ENCODE data around the gene GON4L. TPM values are rescaled to one million over a fixed set of nuclear protein-coding genes. Genes with fewer than 3 reads are reported as not detected.
A peak's percentile ranks its signal among the peaks of the same experiment; 100 is the strongest.
"Not testable (repeated sequence)": the region's sequence is repeated elsewhere in the genome, so short reads cannot be mapped to it uniquely, and the experiment has no call there.

GON4L gene
- total RNA-seq, 1 experiment from 2014 or later = 67.1 TPM

DNA sequence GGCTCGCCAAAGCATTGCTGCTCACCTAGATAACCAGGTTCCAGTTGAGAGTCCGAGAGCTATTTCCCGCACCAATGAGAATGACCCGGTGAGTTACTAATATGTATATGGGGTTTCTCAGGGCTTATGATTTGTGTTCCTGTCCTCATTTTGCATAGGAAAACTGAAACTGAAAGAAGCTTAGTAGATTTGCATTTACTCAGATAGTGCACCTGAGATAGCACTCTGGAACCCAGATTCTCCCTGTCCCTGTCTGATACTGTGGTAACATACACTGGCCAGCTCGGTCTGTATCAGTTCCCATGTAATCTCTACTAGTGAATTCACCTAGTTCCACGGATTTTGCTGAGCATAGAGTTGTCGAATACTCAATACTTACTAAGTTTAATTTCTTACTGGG, 140.0 kb downstream of the GON4L start:
- Mint-ChIP-seq H3K4me3 (ENCODE audit: low read depth, unreplicated experiment) (no peak overlapping the region), H3K36me3 (ENCODE audit: insufficient read depth, unreplicated experiment) (peaks cover 51% of the 10 kb centered on the region), H3K4me1 (ENCODE audit: low read depth, unreplicated experiment) (no peaks in the 10 kb centered on the region), H3K9me3 (ENCODE audit: low read depth, unreplicated experiment) (no peaks in the 10 kb centered on the region), H3K27ac (ENCODE audit: unreplicated experiment) (no peak overlapping the region), H3K27me3 (ENCODE audit: unreplicated experiment) (no peaks in the 10 kb centered on the region)
- CTCF ChIA-PET = interaction anchor here (0.5 kb wide), 1 partner anchor 466 kb away, joined by 3 read pairs; no protein-coding TSS in a partner anchor
- intact Hi-C loops (cut with micrococcal nuclease; ENCODE audit: unreplicated experiment) = no loop called here
- no peak for DNase-seq
- no TSS peak for BruUV-seq (replicated peaks)
- TF ChIP-seq, protein P1, sequence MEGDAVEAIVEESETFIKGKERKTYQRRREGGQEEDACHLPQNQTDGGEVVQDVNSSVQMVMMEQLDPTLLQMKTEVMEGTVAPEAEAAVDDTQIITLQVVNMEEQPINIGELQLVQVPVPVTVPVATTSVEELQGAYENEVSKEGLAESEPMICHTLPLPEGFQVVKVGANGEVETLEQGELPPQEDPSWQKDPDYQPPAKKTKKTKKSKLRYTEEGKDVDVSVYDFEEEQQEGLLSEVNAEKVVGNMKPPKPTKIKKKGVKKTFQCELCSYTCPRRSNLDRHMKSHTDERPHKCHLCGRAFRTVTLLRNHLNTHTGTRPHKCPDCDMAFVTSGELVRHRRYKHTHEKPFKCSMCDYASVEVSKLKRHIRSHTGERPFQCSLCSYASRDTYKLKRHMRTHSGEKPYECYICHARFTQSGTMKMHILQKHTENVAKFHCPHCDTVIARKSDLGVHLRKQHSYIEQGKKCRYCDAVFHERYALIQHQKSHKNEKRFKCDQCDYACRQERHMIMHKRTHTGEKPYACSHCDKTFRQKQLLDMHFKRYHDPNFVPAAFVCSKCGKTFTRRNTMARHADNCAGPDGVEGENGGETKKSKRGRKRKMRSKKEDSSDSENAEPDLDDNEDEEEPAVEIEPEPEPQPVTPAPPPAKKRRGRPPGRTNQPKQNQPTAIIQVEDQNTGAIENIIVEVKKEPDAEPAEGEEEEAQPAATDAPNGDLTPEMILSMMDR (IDR thresholded peaks at IDR 0.05; ENCODE audit: unreplicated experiment) = no peak

DNA sequence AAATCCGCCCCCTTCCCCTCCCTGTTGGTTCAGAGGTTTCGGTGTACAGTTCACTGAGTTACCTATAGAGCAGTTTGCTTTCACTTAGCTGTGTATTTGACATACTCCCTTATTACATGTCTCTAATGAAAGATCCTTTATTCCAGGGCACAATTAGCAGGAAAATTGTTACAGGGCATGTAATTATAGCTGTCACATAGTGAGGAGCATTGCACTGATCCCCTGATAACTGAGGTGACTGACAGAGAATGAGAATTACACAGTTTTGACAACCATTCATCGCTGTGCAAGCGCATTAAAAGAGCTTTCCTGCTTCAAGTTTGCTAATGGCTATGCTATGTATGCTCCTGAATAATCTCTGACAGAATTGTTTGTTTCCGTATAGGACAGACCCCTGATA, 141.2 kb downstream of the GON4L start:
- BruUV-seq (replicated peaks) = no TSS peak
- intact Hi-C loops (cut with micrococcal nuclease; ENCODE audit: unreplicated experiment) = no loop called here
- Mint-ChIP-seq H3K9me3 (ENCODE audit: low read depth, unreplicated experiment) (no peaks in the 10 kb centered on the region), H3K4me3 (ENCODE audit: low read depth, unreplicated experiment) (no peak overlapping the region), H3K27me3 (ENCODE audit: unreplicated experiment) (no peaks in the 10 kb centered on the region), H3K4me1 (ENCODE audit: low read depth, unreplicated experiment) (no peaks in the 10 kb centered on the region), H3K36me3 (ENCODE audit: insufficient read depth, unreplicated experiment) (peaks cover 49% of the 10 kb centered on the region), H3K27ac (ENCODE audit: unreplicated experiment) (no peak overlapping the region)
- TF ChIP-seq, protein P1 (IDR thresholded peaks at IDR 0.05; ENCODE audit: unreplicated experiment) = no peak
- DNase-seq = no peak
- CTCF ChIA-PET = interaction anchor here (0.5 to 0.6 kb wide), 2 partner anchors 51 to 384 kb away, joined by 3 to 4 read pairs; no protein-coding TSS in a partner anchor

DNA sequence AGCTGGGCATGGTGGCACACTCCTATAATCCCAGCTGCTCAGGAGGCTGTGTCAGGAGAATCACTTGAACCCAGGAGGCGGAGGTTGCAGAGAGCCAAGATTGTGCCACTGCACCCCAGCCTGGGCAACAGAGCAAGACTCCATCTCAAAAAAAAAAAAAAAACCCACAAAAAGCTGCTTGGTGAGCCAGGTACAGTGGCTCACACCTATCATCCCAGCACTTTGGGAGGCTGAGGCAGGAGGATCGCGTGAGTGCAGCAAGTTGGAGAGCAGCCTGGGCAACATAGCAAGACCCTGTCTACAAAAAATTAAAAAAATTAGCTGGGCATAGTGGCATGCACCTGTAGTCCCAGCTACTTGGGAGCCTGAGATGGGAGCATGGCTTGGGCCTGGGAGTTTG, 142.0 kb downstream of the GON4L start:
- H3K27me3 Mint-ChIP-seq (ENCODE audit: unreplicated experiment); BruUV-seq (replicated peaks); intact Hi-C loops (cut with micrococcal nuclease; ENCODE audit: unreplicated experiment); H3K9me3 Mint-ChIP-seq (ENCODE audit: low read depth, unreplicated experiment); DNase-seq; H3K4me3 Mint-ChIP-seq (ENCODE audit: low read depth, unreplicated experiment); H3K27ac Mint-ChIP-seq (ENCODE audit: unreplicated experiment); H3K4me1 Mint-ChIP-seq (ENCODE audit: low read depth, unreplicated experiment): not testable (repeated sequence)
- H3K36me3 Mint-ChIP-seq (ENCODE audit: insufficient read depth, unreplicated experiment) = peaks cover 47% of the 10 kb centered on the region
- CTCF ChIA-PET = interaction anchor here (0.5 to 0.6 kb wide), 2 partner anchors 51 to 616 kb away, joined by 3 to 8 read pairs; no protein-coding TSS in a partner anchor

DNA sequence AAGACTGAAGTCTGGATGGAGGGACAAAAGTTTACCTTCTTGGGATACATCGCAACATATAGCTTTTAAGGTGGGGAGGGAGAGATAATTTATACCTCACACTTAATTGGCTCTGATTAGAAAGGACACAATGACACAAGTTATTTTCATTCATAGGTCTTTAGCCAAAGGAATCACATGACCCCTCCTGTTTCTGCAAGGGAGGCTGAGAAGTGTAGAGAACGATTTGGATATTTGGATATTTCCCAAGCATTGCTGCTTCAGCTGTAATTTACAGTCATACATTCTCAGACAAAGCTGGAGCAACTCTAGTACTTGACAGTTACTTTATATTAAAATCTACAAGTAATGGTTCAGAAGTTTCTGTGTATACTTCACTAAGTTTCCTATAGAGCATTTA, 143.9 kb downstream of the GON4L start:
- BruUV-seq (replicated peaks) = no TSS peak
- no peak overlapping the region for H3K27ac Mint-ChIP-seq (ENCODE audit: unreplicated experiment)

DNA sequence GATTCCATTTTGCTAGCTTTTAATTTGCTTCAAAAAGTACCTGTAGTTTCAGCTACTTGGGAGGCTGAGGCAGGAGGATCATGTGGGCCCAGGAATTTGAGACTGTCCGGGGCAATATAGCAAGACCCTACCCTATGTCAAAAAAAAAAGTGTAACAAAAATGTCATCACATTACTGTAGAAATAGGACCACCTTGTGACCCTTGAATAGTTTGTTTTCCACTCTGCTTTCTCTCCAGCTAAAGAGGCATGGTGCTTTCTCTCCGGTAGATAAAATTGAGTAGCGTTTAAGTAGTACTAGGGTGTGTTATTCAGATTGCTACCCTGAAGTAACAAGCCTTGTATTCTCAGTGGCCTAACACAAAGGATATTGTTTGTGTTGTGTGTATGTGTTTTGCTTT, 144.4 kb downstream of the GON4L start:
- H3K4me1 Mint-ChIP-seq (ENCODE audit: low read depth, unreplicated experiment); CTCF ChIA-PET; intact Hi-C loops (cut with micrococcal nuclease; ENCODE audit: unreplicated experiment); DNase-seq; BruUV-seq (replicated peaks); H3K9me3 Mint-ChIP-seq (ENCODE audit: low read depth, unreplicated experiment); H3K27me3 Mint-ChIP-seq (ENCODE audit: unreplicated experiment); H3K27ac Mint-ChIP-seq (ENCODE audit: unreplicated experiment); H3K4me3 Mint-ChIP-seq (ENCODE audit: low read depth, unreplicated experiment): not testable (repeated sequence)
- TF ChIP-seq, protein P1 (IDR thresholded peaks at IDR 0.05; ENCODE audit: unreplicated experiment) = peak; percentile 16
- peaks cover 46% of the 10 kb centered on the region for H3K36me3 Mint-ChIP-seq (ENCODE audit: insufficient read depth, unreplicated experiment)

More for the DNA sequence above, 143.9 kb downstream of the GON4L start:
- intact Hi-C loops (cut with micrococcal nuclease; ENCODE audit: unreplicated experiment) = no loop called here
- DNase-seq = no peak
- CTCF ChIA-PET = no interaction called here
- Mint-ChIP-seq H3K9me3 (ENCODE audit: low read depth, unreplicated experiment) (no peaks in the 10 kb centered on the region), H3K4me3 (ENCODE audit: low read depth, unreplicated experiment) (no peak overlapping the region), H3K36me3 (ENCODE audit: insufficient read depth, unreplicated experiment) (peaks cover 49% of the 10 kb centered on the region), H3K4me1 (ENCODE audit: low read depth, unreplicated experiment) (no peaks in the 10 kb centered on the region), H3K27me3 (ENCODE audit: unreplicated experiment) (no peaks in the 10 kb centered on the region)
- TF ChIP-seq, protein P1 (IDR thresholded peaks at IDR 0.05; ENCODE audit: unreplicated experiment) = no peak

DNA sequence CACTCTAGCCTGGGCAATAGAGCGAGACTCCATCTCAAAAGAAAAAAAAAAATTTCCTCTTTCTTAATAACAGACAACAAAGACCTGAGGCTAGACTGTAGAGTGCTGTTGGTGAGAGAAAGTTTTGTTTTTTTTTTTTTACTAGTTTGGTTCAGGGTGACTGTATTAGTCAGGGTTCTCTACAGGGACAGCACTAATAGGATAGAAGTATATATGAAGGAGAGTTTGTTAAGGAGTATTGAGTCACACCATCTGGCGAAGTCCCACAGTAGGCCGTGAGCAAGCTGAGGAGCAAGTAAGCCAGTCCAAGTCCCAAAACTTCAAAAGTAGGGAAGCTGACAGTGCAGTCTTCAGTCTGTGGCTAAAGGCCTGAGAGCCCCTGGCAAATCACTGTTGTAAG, 145.6 kb downstream of the GON4L start:
- DNase-seq; H3K27ac Mint-ChIP-seq (ENCODE audit: unreplicated experiment); H3K4me3 Mint-ChIP-seq (ENCODE audit: low read depth, unreplicated experiment); BruUV-seq (replicated peaks); H3K9me3 Mint-ChIP-seq (ENCODE audit: low read depth, unreplicated experiment); H3K4me1 Mint-ChIP-seq (ENCODE audit: low read depth, unreplicated experiment); intact Hi-C loops (cut with micrococcal nuclease; ENCODE audit: unreplicated experiment); H3K27me3 Mint-ChIP-seq (ENCODE audit: unreplicated experiment): not testable (repeated sequence)
- peaks cover 46% of the 10 kb centered on the region for H3K36me3 Mint-ChIP-seq (ENCODE audit: insufficient read depth, unreplicated experiment)
- CTCF ChIA-PET = interaction anchor here (0.7 kb wide), 1 partner anchor 89 kb away, joined by 3 read pairs; no protein-coding TSS in a partner anchor
